ENCODE measurements around the gene CEP120.

DNA sequence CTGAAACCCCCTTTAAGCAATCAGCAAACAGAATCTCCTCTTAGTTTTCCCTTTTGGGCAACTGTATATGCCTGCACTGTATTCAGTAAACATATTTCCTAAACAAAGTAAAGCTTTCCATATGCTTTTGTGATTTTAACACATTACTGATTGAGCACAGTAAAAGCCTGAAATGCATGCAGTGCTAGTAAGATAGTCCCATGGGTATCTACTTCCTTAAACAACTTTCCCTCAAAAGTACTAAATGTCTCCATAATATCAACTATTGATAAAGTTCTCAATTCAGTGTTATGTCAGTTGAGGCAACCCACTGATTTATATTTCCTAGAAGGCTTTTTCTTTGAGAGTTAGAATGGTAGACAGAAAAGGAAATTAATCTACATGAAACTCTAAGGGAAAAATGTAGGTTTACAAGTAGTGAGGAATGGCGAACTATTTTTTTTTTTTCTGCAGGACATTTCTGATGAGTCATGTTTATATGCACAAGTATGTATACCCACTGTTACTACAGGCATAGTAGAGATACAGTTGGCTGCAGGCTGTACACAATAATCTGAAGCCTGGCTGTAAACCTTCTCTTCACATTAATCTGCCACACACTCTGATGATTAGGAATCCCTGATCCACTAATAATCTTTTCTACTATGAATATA, 31.2 kb upstream of the CEP120 start:
- TF ChIP-seq, protein P1, sequence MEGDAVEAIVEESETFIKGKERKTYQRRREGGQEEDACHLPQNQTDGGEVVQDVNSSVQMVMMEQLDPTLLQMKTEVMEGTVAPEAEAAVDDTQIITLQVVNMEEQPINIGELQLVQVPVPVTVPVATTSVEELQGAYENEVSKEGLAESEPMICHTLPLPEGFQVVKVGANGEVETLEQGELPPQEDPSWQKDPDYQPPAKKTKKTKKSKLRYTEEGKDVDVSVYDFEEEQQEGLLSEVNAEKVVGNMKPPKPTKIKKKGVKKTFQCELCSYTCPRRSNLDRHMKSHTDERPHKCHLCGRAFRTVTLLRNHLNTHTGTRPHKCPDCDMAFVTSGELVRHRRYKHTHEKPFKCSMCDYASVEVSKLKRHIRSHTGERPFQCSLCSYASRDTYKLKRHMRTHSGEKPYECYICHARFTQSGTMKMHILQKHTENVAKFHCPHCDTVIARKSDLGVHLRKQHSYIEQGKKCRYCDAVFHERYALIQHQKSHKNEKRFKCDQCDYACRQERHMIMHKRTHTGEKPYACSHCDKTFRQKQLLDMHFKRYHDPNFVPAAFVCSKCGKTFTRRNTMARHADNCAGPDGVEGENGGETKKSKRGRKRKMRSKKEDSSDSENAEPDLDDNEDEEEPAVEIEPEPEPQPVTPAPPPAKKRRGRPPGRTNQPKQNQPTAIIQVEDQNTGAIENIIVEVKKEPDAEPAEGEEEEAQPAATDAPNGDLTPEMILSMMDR (IDR thresholded peaks at IDR 0.05) = no peak
- no peak for TF ChIP-seq EP300 (IDR thresholded peaks at IDR 0.05)
